GM12878 (cell line): ENCODE data around the gene NIFK. TPM values are rescaled to one million over a fixed set of nuclear protein-coding genes. Genes with fewer than 3 reads are reported as not detected.
A peak's percentile ranks its signal among the peaks of the same experiment; 100 is the strongest.

ENCODE experiments used
- ATAC-seq: fragments of 200-7000 bp; cut with Tn5 transposase; 3 replicates; pipeline ENCODE4 v1.9.1; 2020; ENCODE audit warnings: mild to moderate bottlenecking, moderate library complexity
- BruUV-seq: library from RNA; stranded (reverse); fragments of 400-500 nt; replicated peaks from 2 replicates; lab custom pipeline; 2021; lab: Mats Ljungman, UMichigan
- CTCF ChIA-PET: fragments of 300-600 bp; sonication (Branson Sonifier 250); formaldehyde crosslinking; extraction: SDS; loops from one replicate; lab custom pipeline; 2021; ENCODE audit warnings: inconsistent platforms; lab: Yijun Ruan, JAX
- POLR2A ChIA-PET: fragments of 350-600 bp; formaldehyde crosslinking; extraction: SDS; loops from one replicate; lab custom pipeline; 2021; ENCODE audit warnings: inconsistent platforms; lab: Charles Lee
- RAD21 ChIA-PET: fragments of 300-600 bp; sonication (Branson Sonifier 250); formaldehyde crosslinking; loops from one replicate; lab custom pipeline; 2023; ENCODE audit warnings: antibody characterized with exemption; ENCODE audit not compliant: unreplicated experiment; lab: Charles Lee
- SMC1A ChIA-PET: fragments of 300-600 bp; sonication (Branson Sonifier 250); formaldehyde crosslinking; loops from one replicate; lab custom pipeline; 2023; ENCODE audit not compliant: unreplicated experiment, uncharacterized antibody; lab: Charles Lee
- DNase-seq: peaks from one replicate; pipeline ENCODE4 v3.0.0-alpha.2; 2011; ENCODE audit warnings: low read depth, low spot score
- FAIRE-seq: peaks from 3 replicates; lab custom pipeline; 2011; peaks lifted over from hg19 to GRCh38; lab: Jason Lieb, UNC
- H2AFZ ChIP-seq: 2 replicates; pipeline ENCODE4 v1.6.0; 2011; ENCODE audit warnings: low read depth, low read length, control low read depth; ENCODE audit not compliant: control insufficient read depth
- H3K27ac ChIP-seq: 2 replicates; pipeline ENCODE4 v1.5.1; 2011; ENCODE audit warnings: control low read depth; ENCODE audit not compliant: control insufficient read depth, insufficient read depth
- H3K27me3 ChIP-seq, 2 experiments: replicated peaks in 1 of 2; 2 replicates each; pipeline versions ENCODE4 v1.6.0 to v1.6.1; 2011; ENCODE audit warnings: low read length in 1 of 2; ENCODE audit not compliant: control insufficient read depth in 2 of 2, insufficient read depth in 2 of 2
- H3K36me3 ChIP-seq, 2 experiments: 2 replicates each; pipeline ENCODE4 v1.5.1; 2011; ENCODE audit warnings: low read length in 1 of 2; ENCODE audit not compliant: control insufficient read depth in 2 of 2, insufficient read depth in 2 of 2
- H3K4me1 ChIP-seq: 2 replicates; pipeline ENCODE4 v1.6.1; 2011; ENCODE audit warnings: mild to moderate bottlenecking, low read length, moderate library complexity, mixed read lengths; ENCODE audit not compliant: control insufficient read depth, insufficient read depth
- H3K4me2 ChIP-seq: 2 replicates; pipeline ENCODE4 v1.6.0; 2011; ENCODE audit warnings: control low read depth; ENCODE audit not compliant: control insufficient read depth, insufficient read depth
- H3K4me3 ChIP-seq: fragments of 200-600 bp; sonication (generic); 2 replicates; pipeline ENCODE4 v1.5.1; 2016
- H3K79me2 ChIP-seq: 2 replicates; pipeline ENCODE4 v1.6.0; 2011; ENCODE audit warnings: low read length; ENCODE audit not compliant: control insufficient read depth, insufficient read depth
- H3K9ac ChIP-seq: 2 replicates; pipeline ENCODE4 v1.8.0; 2011; ENCODE audit warnings: low read length, control low read depth, mixed read lengths; ENCODE audit not compliant: control insufficient read depth, insufficient read depth
- H3K9me3 ChIP-seq: replicated peaks from 3 replicates; pipeline ENCODE4 v1.5.1; 2011; ENCODE audit warnings: mild to moderate bottlenecking, low read length; ENCODE audit not compliant: control insufficient read depth, insufficient read depth
- H4K20me1 ChIP-seq: 2 replicates; pipeline ENCODE4 v1.6.0; 2011; ENCODE audit not compliant: control insufficient read depth, insufficient read depth
- CHD2 ChIP-seq: IDR thresholded peaks from 2 replicates; pipeline ENCODE4 v1.6.1; 2011; ENCODE audit warnings: low read depth, low read length, improper control_type of control experiment, borderline replicate concordance
- CREM ChIP-seq: IDR thresholded peaks from 2 replicates; pipeline ENCODE4 v1.6.1; 2014; ENCODE audit warnings: antibody characterized with exemption, low read depth
- E2F8 ChIP-seq: fragments of 450-650 bp; IDR thresholded peaks from 2 replicates; pipeline ENCODE4 v1.6.1; 2018; ENCODE audit warnings: mild to moderate bottlenecking, low read depth, moderate library complexity; ENCODE audit not compliant: partially characterized antibody
- ESRRA ChIP-seq: IDR thresholded peaks from 2 replicates; pipeline ENCODE4 v1.6.1; 2012; ENCODE audit warnings: mild to moderate bottlenecking, low read length, improper control_type of control experiment
- MEF2B ChIP-seq: fragments of 450-650 bp; IDR thresholded peaks from 2 replicates; pipeline ENCODE4 v1.6.1; 2018; ENCODE audit warnings: mild to moderate bottlenecking, moderate library complexity; ENCODE audit not compliant: partially characterized antibody, poor library complexity, severe bottlenecking
- NFIC ChIP-seq: IDR thresholded peaks from 2 replicates; pipeline ENCODE4 v1.6.1; 2012; ENCODE audit warnings: low read depth, mild to moderate bottlenecking, inconsistent platforms, low read length, moderate library complexity
- PAX5 ChIP-seq: IDR thresholded peaks from 2 replicates; pipeline ENCODE4 v1.6.1; 2011; ENCODE audit warnings: low read depth, low read length, borderline replicate concordance
- RB1 ChIP-seq: fragments of 450-650 bp; formaldehyde crosslinking; IDR thresholded peaks from 2 replicates; pipeline ENCODE4 v1.6.1; 2017; ENCODE audit warnings: mild to moderate bottlenecking, borderline replicate concordance
- RELB ChIP-seq: fragments of 450-650 bp; IDR thresholded peaks from 2 replicates; pipeline ENCODE4 v1.6.1; 2017; ENCODE audit warnings: low read depth, mild to moderate bottlenecking, moderate library complexity
- SMAD1 ChIP-seq: fragments of 450-650 bp; IDR thresholded peaks from 2 replicates; pipeline ENCODE4 v1.6.1; 2018; ENCODE audit warnings: mild to moderate bottlenecking, low read depth; ENCODE audit not compliant: partially characterized antibody
- TBL1XR1 ChIP-seq: IDR thresholded peaks from 2 replicates; pipeline ENCODE4 v1.6.1; 2012; ENCODE audit warnings: low read depth, low read length, improper control_type of control experiment
- WGBS: methylation state at CpG from one replicate; pipeline ENCODE4 v1.1.6; 2016; ENCODE audit warnings: low lambda C conversion rate; ENCODE audit not compliant: insufficient replicate concordance, insufficient coverage; ENCODE audit errors: missing lambda C conversion rate; 5-methylcytosine and 5-hydroxymethylcytosine counted together
- in situ Hi-C: fragments of 300-500 bp; cut with MboI; formaldehyde crosslinking; loops from 9 replicates; pipeline ENCODE4 v1.14.3; 2018; ENCODE audit warnings: mixed read lengths
- intact Hi-C: fragments of 100-400 bp; cut with micrococcal nuclease; formaldehyde crosslinking; loops from one replicate; pipeline ENCODE4 v1.14.2; 2022; ENCODE audit not compliant: unreplicated experiment
- polyA plus RNA-seq, 11 experiments: library from polyadenylated mRNA; depleted of rRNA in 4 of 11; unstranded in 6 of 11; stranded (reverse) in 5 of 11; fragments of >200 nt; fragmentation: Nextera tagmentation in 4 of 11; fragmentation: Illumina TruSeq in 1 of 11; extraction: Ambion mirVana in 4 of 11; extraction: Trizol in 1 of 11; gene quantifications; 1 replicate in 1 of 11; 2 replicates in 10 of 11; pipeline versions ENCODE4 v1.2.1 to v1.2.3, GENCODE V29; 2011 to 2016; ENCODE audit warnings: inconsistent platforms in 2 of 11, missing spikeins in 2 of 11, low read depth in 1 of 11
- total RNA-seq, 4 experiments: library from RNA; depleted of rRNA in 3 of 4; stranded (reverse); fragments of >200 nt in 3 of 4; fragmentation: Illumina TruSeq in 1 of 4; extraction: Trizol in 1 of 4; gene quantifications; 2 replicates each; pipeline versions ENCODE4 v1.2.1 to v1.2.3, GENCODE V29; 2013 to 2021
- TF ChIP-seq, protein P1 (sequence below): fragments of 450-650 bp; conservative IDR thresholded peaks from 2 replicates; pipeline ENCODE4 v1.6.1; 2017; ENCODE audit warnings: mild to moderate bottlenecking, moderate library complexity
- TF ChIP-seq, protein P2 (sequence below): IDR thresholded peaks from 2 replicates; pipeline ENCODE4 v1.6.1; 2011; ENCODE audit warnings: mild to moderate bottlenecking, low read depth, low read length, moderate library complexity; ENCODE audit not compliant: insufficient replicate concordance

NIFK gene
- total and polyA plus RNA-seq, 10 of the 15 experiments (the other 5 are each of a cell fraction or from before 2014, with no cell fraction given) = 47.2 to 286 (median 157) TPM

GRCh38 chr2:121776885-121777698, 40.4 kb upstream of the NIFK start:
- Histone ChIP-seq H3K36me3 (no peaks in the 10 kb centered on the region), H2AFZ (no peak overlapping the region), H3K27me3 (no peaks in the 10 kb centered on the region), H4K20me1 (no peaks in the 10 kb centered on the region), H3K79me2 (no peaks in the 10 kb centered on the region), H3K4me2 (no peak overlapping the region), H3K4me1 (no peaks in the 10 kb centered on the region), H3K9me3 (no peaks in the 10 kb centered on the region), H3K9ac (no peak overlapping the region), H3K27ac (no peak overlapping the region), H3K4me3 (no peak overlapping the region)
- CTCF ChIA-PET = no interaction called here
- intact Hi-C loops = no loop called here
- in situ Hi-C loops = no loop called here
- no peak for DNase-seq
- RAD21 ChIA-PET = no interaction called here
- ATAC-seq = peak; percentile 48
- no TSS peak for BruUV-seq
- POLR2A ChIA-PET = no interaction called here
- FAIRE-seq = no peak
- SMC1A ChIA-PET = no interaction called here
- 23% methylated on average over 12 of the region's 12 CpGs for WGBS
- TF ChIP-seq NFIC (no peak), MEF2B (no peak), SMAD1 (no peak), E2F8 (no peak), TBL1XR1 (no peak), RELB (no peak), PAX5 (no peak), RB1 (no peak), CHD2 (no peak), CREM (no peak), ESRRA (no peak)
- TF ChIP-seq, protein P1, sequence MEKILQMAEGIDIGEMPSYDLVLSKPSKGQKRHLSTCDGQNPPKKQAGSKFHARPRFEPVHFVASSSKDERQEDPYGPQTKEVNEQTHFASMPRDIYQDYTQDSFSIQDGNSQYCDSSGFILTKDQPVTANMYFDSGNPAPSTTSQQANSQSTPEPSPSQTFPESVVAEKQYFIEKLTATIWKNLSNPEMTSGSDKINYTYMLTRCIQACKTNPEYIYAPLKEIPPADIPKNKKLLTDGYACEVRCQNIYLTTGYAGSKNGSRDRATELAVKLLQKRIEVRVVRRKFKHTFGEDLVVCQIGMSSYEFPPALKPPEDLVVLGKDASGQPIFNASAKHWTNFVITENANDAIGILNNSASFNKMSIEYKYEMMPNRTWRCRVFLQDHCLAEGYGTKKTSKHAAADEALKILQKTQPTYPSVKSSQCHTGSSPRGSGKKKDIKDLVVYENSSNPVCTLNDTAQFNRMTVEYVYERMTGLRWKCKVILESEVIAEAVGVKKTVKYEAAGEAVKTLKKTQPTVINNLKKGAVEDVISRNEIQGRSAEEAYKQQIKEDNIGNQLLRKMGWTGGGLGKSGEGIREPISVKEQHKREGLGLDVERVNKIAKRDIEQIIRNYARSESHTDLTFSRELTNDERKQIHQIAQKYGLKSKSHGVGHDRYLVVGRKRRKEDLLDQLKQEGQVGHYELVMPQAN = no peak
- TF ChIP-seq, protein P2, sequence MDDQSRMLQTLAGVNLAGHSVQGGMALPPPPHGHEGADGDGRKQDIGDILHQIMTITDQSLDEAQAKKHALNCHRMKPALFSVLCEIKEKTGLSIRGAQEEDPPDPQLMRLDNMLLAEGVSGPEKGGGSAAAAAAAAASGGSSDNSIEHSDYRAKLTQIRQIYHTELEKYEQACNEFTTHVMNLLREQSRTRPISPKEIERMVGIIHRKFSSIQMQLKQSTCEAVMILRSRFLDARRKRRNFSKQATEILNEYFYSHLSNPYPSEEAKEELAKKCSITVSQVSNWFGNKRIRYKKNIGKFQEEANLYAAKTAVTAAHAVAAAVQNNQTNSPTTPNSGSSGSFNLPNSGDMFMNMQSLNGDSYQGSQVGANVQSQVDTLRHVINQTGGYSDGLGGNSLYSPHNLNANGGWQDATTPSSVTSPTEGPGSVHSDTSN = no peak
